HG03575 (cell line): ENCODE results near the gene PRDX6.

Source experiments
- ATAC-seq: cut with Tn5 transposase; IDR thresholded peaks from one replicate; pipeline ENCODE4 v1.9.1; 2021; ENCODE audit not compliant: unreplicated experiment, insufficient number of reproducible peaks, low FRiP score; ENCODE audit errors: extremely low read depth

Gene PRDX6

GRCh38 chr1:173529106-173529505 lies 52.0 kb downstream of the PRDX6 start:
- no peak for ATAC-seq

GRCh38 chr1:173530795-173531693 lies 53.9 kb downstream of the PRDX6 start:
- no peak for ATAC-seq

- no peak for ATAC-seq
Measured at GRCh38 chr1:173532237-173532636, 55.1 kb downstream of the PRDX6 start.

GRCh38 chr1:173536223-173536622 lies 59.1 kb downstream of the PRDX6 start:
- ATAC-seq, result no peak
